Stomach smooth muscle (tissue), 2 donors: ENCODE data around the gene LTBP1.

ENCODE experiments used
- H3K27ac ChIP-seq: one replicate; pipeline ENCODE4 v1.7.0; 2013; ENCODE audit warnings: mild to moderate bottlenecking, low read length, inconsistent platforms
- H3K27me3 ChIP-seq, 2 donors: one replicate each; pipeline ENCODE4 v1.7.0; 2013; ENCODE audit warnings: low read length in 2 of 2; ENCODE audit not compliant: insufficient read depth in 2 of 2, control insufficient read depth in 1 of 2
- H3K36me3 ChIP-seq, 2 donors: one replicate each; pipeline ENCODE4 v1.7.0; 2013; ENCODE audit warnings: low read length in 2 of 2; ENCODE audit not compliant: control insufficient read depth in 2 of 2, insufficient read depth in 2 of 2
- H3K4me1 ChIP-seq: one replicate; pipeline ENCODE4 v1.7.0; 2013; ENCODE audit warnings: low read length; ENCODE audit not compliant: control insufficient read depth, insufficient read depth
- H3K4me3 ChIP-seq, 2 donors: one replicate each; pipeline ENCODE4 v1.7.0; 2013; ENCODE audit warnings: low read length in 2 of 2
- H3K9ac ChIP-seq, 2 donors: one replicate each; pipeline ENCODE4 v1.7.0; 2013; ENCODE audit warnings: low read length in 2 of 2, mild to moderate bottlenecking in 1 of 2
- H3K9me3 ChIP-seq, 2 donors: one replicate each; pipeline ENCODE4 v1.7.0; 2013; ENCODE audit warnings: low read length in 2 of 2; ENCODE audit not compliant: control insufficient read depth in 2 of 2
- donor health status: healthy.
- donor health status: Pancreatic carcinoma.

Gene LTBP1

DNA sequence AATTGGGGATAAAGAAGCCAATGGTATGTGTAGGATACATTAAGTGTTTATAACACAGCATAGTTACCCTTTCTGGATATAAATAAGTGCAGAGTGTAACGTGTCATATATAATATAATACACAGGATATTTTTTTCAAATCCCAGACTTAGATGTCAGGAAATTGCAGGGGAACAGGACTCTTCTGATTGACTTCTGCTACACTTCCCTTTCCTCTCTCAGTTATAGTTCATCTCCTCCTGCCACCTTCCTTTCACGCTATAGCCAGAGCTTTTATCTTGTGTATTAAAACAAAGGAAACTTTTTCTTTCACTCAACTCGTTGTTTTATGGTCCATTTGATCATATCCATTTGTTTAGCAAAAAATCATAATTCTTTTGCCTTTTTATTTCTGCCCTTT lies 371.7 kb downstream of the LTBP1 start:
- H3K4me1 ChIP-seq, result peaks cover 10% of the 10 kb centered on the region
- no peak overlapping the region for H3K4me3 ChIP-seq
- no peaks in the 10 kb centered on the region for H3K27me3 ChIP-seq
- no peak overlapping the region for H3K9ac ChIP-seq
- H3K27ac ChIP-seq, result no peak overlapping the region
- no peaks in the 10 kb centered on the region for H3K9me3 ChIP-seq
- peaks cover 12 to 21% of the 10 kb centered on the region in 2 donors for H3K36me3 ChIP-seq

GRCh38 chr2:33320573-33320972 lies 373.8 kb downstream of the LTBP1 start:
- H3K27ac ChIP-seq, result peak overlapping the region; percentile 25
- H3K9me3 ChIP-seq, result no peaks in the 10 kb centered on the region
- peaks cover 2 to 12% of the 10 kb centered on the region in 2 donors for H3K36me3 ChIP-seq
- H3K4me1 ChIP-seq, result peaks cover 10% of the 10 kb centered on the region
- H3K4me3 ChIP-seq, result no peak overlapping the region
- no peak overlapping the region for H3K9ac ChIP-seq
- no peaks in the 10 kb centered on the region for H3K27me3 ChIP-seq

DNA sequence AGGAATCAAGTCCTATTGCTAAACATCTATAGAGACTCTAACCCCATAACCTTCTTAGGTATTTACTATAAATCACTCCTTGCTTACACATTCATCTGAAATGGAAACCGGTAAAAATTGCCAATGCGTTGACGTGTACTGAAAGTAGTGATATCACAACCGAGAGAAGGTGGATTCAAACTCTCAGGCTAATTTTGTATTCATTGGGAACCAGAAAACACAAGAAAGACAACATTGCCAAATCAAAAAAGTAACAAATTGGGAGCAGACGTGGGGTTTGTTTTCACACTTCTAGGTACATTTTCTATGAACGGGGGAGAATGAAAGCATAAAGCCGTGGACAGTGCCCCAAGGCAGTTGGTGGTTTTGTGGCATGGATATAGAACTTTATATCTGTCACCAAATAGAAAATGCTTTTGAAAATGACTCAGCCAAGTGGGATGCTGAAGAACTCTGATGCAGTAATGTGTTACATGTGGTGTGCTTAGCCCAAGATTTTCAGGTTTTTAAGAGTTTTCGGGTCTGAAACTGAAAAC lies 374.6 kb downstream of the LTBP1 start:
- H3K9me3 ChIP-seq, result no peaks in the 10 kb centered on the region
- H3K27ac ChIP-seq, result peak overlapping the region; percentile 37
- H3K4me1 ChIP-seq, result peaks cover 12% of the 10 kb centered on the region

GRCh38 chr2:33321876-33322483 lies 375.2 kb downstream of the LTBP1 start:
- Histone ChIP-seq H3K4me1 (peaks cover 12% of the 10 kb centered on the region), H3K27me3 (no peaks in the 10 kb centered on the region), H3K36me3 (peaks cover 0 to 10% of the 10 kb centered on the region in 2 donors), H3K9ac (peak overlapping the region in 1 of 2 donors; percentile 6), H3K4me3 (peak overlapping the region in 1 of 2 donors; percentile 4), H3K9me3 (no peaks in the 10 kb centered on the region), H3K27ac (peak overlapping the region; percentile 37)

More for the DNA sequence above, 374.6 kb downstream of the LTBP1 start:
- peak overlapping the region in 1 of 2 donors; percentile 6 for H3K9ac ChIP-seq
- no peaks in the 10 kb centered on the region for H3K27me3 ChIP-seq
- no peak overlapping the region for H3K4me3 ChIP-seq
- peaks cover 0 to 10% of the 10 kb centered on the region in 2 donors for H3K36me3 ChIP-seq

GRCh38 chr2:33322612-33323011 lies 375.9 kb downstream of the LTBP1 start:
- Histone ChIP-seq H3K4me3 (no peak overlapping the region), H3K27me3 (no peaks in the 10 kb centered on the region), H3K9me3 (no peaks in the 10 kb centered on the region), H3K27ac (no peak overlapping the region), H3K9ac (no peak overlapping the region), H3K36me3 (peaks cover 0 to 7% of the 10 kb centered on the region in 2 donors), H3K4me1 (peaks cover 12% of the 10 kb centered on the region)

DNA sequence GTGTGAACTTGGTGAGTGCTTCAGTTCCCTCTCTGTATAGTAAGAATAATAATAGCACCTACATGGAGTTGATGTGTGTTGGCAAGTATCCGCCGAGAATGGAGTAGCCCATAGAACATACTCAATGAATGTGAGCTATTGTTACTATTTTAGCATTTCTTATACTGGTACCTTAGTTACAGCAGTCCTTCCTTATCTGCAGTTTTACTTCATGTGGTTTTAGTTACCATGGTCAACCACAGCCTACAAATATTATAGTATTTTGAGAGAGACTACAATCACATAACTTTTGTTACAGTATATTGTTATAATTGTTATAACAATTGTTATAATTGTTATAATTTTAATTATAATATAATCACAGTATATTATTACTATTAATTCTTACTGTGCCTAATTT lies 377.2 kb downstream of the LTBP1 start:
- Histone ChIP-seq H3K36me3 (peaks cover 5 to 7% of the 10 kb centered on the region in 2 donors), H3K4me1 (peaks cover 12% of the 10 kb centered on the region), H3K27me3 (no peaks in the 10 kb centered on the region), H3K4me3 (no peak overlapping the region), H3K27ac (no peak overlapping the region), H3K9me3 (no peaks in the 10 kb centered on the region), H3K9ac (no peak overlapping the region)

DNA sequence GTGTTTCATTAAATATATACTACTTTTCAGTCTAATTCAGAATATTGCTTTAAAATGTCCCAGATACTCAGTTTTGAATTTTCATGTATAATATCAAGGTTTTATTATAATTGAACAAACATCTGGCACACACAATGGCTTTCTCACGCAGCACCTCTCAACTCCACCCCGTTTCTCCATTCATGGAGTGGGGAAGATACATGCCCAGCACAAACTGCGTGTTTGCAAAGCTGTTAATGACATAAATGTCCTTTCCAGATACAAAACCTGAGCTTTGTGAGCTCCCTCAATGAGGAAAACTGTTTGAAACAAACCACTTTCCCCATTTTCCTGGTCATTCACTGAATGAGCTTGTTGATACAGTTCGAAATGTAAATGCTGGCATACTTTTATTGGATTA lies 379.3 kb downstream of the LTBP1 start:
- no peak overlapping the region for H3K4me3 ChIP-seq
- H3K27me3 ChIP-seq, result no peaks in the 10 kb centered on the region
- H3K36me3 ChIP-seq, result peaks cover 0 to 7% of the 10 kb centered on the region in 2 donors
- H3K9ac ChIP-seq, result no peak overlapping the region
- H3K27ac ChIP-seq, result no peak overlapping the region
- H3K4me1 ChIP-seq, result peaks cover 12% of the 10 kb centered on the region
- H3K9me3 ChIP-seq, result no peaks in the 10 kb centered on the region

- H3K36me3 ChIP-seq, result peaks cover 4 to 6% of the 10 kb centered on the region in 2 donors
- no peak overlapping the region for H3K9ac ChIP-seq
- H3K4me3 ChIP-seq, result no peak overlapping the region
- H3K4me1 ChIP-seq, result no peaks in the 10 kb centered on the region
- H3K27ac ChIP-seq, result no peak overlapping the region
- H3K9me3 ChIP-seq, result no peaks in the 10 kb centered on the region
- H3K27me3 ChIP-seq, result no peaks in the 10 kb centered on the region
These were observed 386.7 kb downstream of the LTBP1 start for GRCh38 chr2:33333433-33333832.

DNA sequence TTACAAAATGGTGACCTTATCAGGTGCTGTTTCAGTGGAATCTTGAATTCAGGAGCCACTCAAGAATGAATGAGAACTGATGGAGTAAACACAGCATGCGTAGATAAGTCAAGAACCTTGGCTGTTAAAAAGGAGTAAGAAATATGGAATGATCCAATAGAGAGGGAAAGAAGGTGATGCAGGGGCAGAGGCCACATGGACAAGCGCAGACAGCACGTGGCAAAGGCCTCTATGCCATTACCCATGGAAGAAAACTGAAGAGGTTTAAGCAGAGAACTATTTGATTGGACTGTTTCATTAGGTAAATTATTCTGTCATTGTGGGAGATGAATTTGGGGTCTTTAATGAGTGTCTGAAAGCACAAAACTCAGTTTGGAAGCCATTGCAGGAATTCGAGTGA lies 387.3 kb downstream of the LTBP1 start:
- Histone ChIP-seq H3K27me3 (no peaks in the 10 kb centered on the region), H3K27ac (no peak overlapping the region), H3K4me3 (no peak overlapping the region), H3K4me1 (no peaks in the 10 kb centered on the region), H3K9ac (no peak overlapping the region), H3K36me3 (peaks cover 4% of the 10 kb centered on the region in 2 donors), H3K9me3 (no peaks in the 10 kb centered on the region)

DNA sequence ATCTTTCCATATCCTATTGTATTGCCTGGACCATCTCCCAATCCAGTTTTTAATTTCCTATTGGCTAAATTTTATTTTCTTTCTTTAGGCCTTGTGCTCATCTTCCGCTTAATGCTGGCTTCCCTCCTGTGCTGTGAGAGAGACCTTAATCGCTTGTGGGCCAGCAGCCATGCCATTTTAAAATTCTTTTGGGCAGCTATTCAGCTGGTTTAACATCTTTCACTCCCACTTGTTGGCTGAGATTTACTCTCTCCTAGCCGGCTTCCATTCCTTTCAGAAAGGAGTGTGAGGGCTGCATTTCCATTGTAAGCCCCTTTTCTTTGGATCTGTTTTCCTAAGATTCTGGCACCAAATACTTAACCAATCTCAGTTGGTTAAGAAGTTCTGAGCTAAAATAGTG lies 388.8 kb downstream of the LTBP1 start:
- H3K4me3 ChIP-seq, result no peak overlapping the region
- H3K9ac ChIP-seq, result no peak overlapping the region
- no peak overlapping the region for H3K27ac ChIP-seq
- no peaks in the 10 kb centered on the region for H3K4me1 ChIP-seq
- H3K27me3 ChIP-seq, result no peaks in the 10 kb centered on the region
- no peaks in the 10 kb centered on the region for H3K9me3 ChIP-seq
- peaks cover 4% of the 10 kb centered on the region in 2 donors for H3K36me3 ChIP-seq

DNA sequence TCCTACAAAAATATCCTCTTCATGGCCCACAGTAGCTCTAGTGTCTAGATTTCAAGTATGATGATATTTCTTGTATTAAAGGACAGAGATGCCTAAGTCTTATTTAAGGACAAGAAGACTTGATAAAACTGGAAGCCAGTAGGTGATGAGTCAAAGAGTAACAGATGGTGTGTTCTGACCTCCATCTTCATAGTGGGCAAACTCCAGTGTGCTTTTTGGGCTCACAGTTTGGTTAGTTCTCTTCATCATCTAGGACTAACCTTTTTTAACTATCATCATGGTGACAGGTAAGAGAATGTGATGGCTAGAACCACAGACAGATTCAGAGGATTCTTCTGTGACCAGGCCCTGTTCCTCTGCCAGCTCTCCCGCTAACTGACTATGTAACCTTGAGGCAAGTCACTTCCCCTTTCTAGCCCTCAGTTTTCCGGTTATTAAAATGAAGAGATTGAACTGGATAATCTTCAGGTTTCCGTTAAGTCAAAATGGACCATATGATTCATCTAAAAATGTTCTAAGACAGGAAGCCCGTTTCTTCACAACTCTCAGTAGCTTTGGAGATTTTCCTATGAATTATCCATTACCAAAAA lies 389.4 kb downstream of the LTBP1 start:
- H3K36me3 ChIP-seq, result peaks cover 4% of the 10 kb centered on the region in 2 donors
- H3K27ac ChIP-seq, result no peak overlapping the region
- H3K4me3 ChIP-seq, result no peak overlapping the region
- H3K4me1 ChIP-seq, result no peaks in the 10 kb centered on the region
- no peaks in the 10 kb centered on the region for H3K9me3 ChIP-seq
- H3K27me3 ChIP-seq, result no peaks in the 10 kb centered on the region
- H3K9ac ChIP-seq, result no peak overlapping the region
